Keratinocyte (primary cell): Measurements from ENCODE around the gene VCL. TPM values are rescaled to one million over a fixed set of nuclear protein-coding genes. Genes with fewer than 3 reads are reported as not detected.

Experiments used
- DNase-seq: peaks from one replicate; pipeline ENCODE4 v3.0.0-alpha.2; 2011; ENCODE audit warnings: low read depth, missing footprints, low spot score
- FAIRE-seq: peaks from 2 replicates; lab custom pipeline; 2011; peaks lifted over from hg19 to GRCh38; lab: Jason Lieb, UNC
- H2AFZ ChIP-seq: 2 replicates; pipeline ENCODE4 v1.6.0; 2012; ENCODE audit warnings: low read length, control low read depth, inconsistent platforms; ENCODE audit not compliant: control insufficient read depth
- H3K27ac ChIP-seq: 2 replicates; pipeline ENCODE4 v1.5.1; 2011; ENCODE audit warnings: low read length; ENCODE audit not compliant: control insufficient read depth, insufficient read depth
- H3K27me3 ChIP-seq: 3 replicates; pipeline ENCODE4 v1.6.0; 2011; ENCODE audit warnings: low read length; ENCODE audit not compliant: control insufficient read depth, insufficient read depth; ENCODE audit errors: extremely low read depth
- H3K36me3 ChIP-seq, 2 experiments: 2 replicates in 1 of 2; 3 replicates in 1 of 2; pipeline ENCODE4 v1.5.1; 2011; ENCODE audit warnings: low read length in 2 of 2, mild to moderate bottlenecking in 1 of 2; ENCODE audit not compliant: control insufficient read depth in 2 of 2, insufficient read depth in 2 of 2; ENCODE audit errors: extremely low read depth in 1 of 2
- H3K4me1 ChIP-seq: 3 replicates; pipeline ENCODE4 v1.5.1; 2011; ENCODE audit warnings: low read length; ENCODE audit not compliant: control insufficient read depth, insufficient read depth; ENCODE audit errors: extremely low read depth
- H3K4me2 ChIP-seq: 3 replicates; pipeline ENCODE4 v1.6.0; 2011; ENCODE audit warnings: low read depth, low read length; ENCODE audit not compliant: control insufficient read depth, insufficient read depth; ENCODE audit errors: extremely low read depth
- H3K4me3 ChIP-seq, 3 experiments: fragments of 200-600 bp in 1 of 3; sonication (generic) in 1 of 3; 2 replicates in 2 of 3; 3 replicates in 1 of 3; pipeline ENCODE4 v1.5.1; 2011 to 2016; ENCODE audit warnings: low read length in 3 of 3, mild to moderate bottlenecking in 3 of 3, control low read depth in 2 of 3, inconsistent platforms in 1 of 3, low read depth in 1 of 3, mixed read lengths in 1 of 3, mixed run types in 1 of 3, moderate library complexity in 1 of 3; ENCODE audit not compliant: control insufficient read depth in 2 of 3, insufficient read depth in 2 of 3; ENCODE audit errors: extremely low read depth in 1 of 3
- H3K79me2 ChIP-seq: 2 replicates; pipeline ENCODE4 v1.6.0; 2012; ENCODE audit warnings: low read length; ENCODE audit not compliant: control insufficient read depth, insufficient read depth
- H3K9ac ChIP-seq: 3 replicates; pipeline ENCODE4 v1.6.0; 2011; ENCODE audit warnings: low read length; ENCODE audit not compliant: control insufficient read depth, insufficient read depth; ENCODE audit errors: extremely low read depth
- H3K9me1 ChIP-seq: 3 replicates; pipeline ENCODE4 v1.6.0; 2011; ENCODE audit warnings: low read length; ENCODE audit not compliant: control insufficient read depth, insufficient read depth; ENCODE audit errors: extremely low read depth
- H3K9me3 ChIP-seq: 2 replicates; pipeline ENCODE4 v1.5.1; 2012; ENCODE audit warnings: low read depth, low read length; ENCODE audit not compliant: control insufficient read depth
- H4K20me1 ChIP-seq: 3 replicates; pipeline ENCODE4 v1.6.0; 2011; ENCODE audit warnings: low read length; ENCODE audit not compliant: control insufficient read depth, insufficient read depth; ENCODE audit errors: extremely low read depth
- EZH2 ChIP-seq: IDR thresholded peaks from one replicate; pipeline ENCODE4 v1.6.1; 2012; ENCODE audit warnings: inconsistent platforms, mild to moderate bottlenecking, low read length, moderate library complexity
- dilution Hi-C: fragments of 300-500 bp; cut with MboI; formaldehyde crosslinking; loops from one replicate; pipeline ENCODE4 v1.7.0; 2020; ENCODE audit warnings: low sequenced_read_pairs; ENCODE audit not compliant: extremely low pct_ligation_motif_present
- polyA plus RNA-seq, 5 experiments: library from polyadenylated mRNA; depleted of rRNA in 3 of 5; stranded (reverse) in 3 of 5; stranded (forward) in 1 of 5; unstranded in 1 of 5; fragments of >200 nt; gene quantifications; 1 replicate in 1 of 5; 2 replicates in 3 of 5; 3 replicates in 1 of 5; pipeline versions ENCODE4 v1.2.1 to v1.2.3, GENCODE V29; 2011 to 2012; ENCODE audit warnings: missing spikeins in 2 of 5, low read depth in 1 of 5, low replicate concordance in 1 of 5
- TF ChIP-seq, protein P1 (sequence below), 3 experiments: IDR thresholded peaks in 1 of 3; conservative IDR thresholded peaks in 1 of 3; optimal IDR thresholded peaks in 1 of 3; 2 replicates in 2 of 3; 3 replicates in 1 of 3; pipeline versions ENCODE3 to v1.5.1; 2011; ENCODE audit warnings: low read length in 3 of 3, mild to moderate bottlenecking in 3 of 3, moderate library complexity in 2 of 3, control low read depth in 1 of 3, inconsistent platforms in 1 of 3; ENCODE audit not compliant: insufficient read depth in 2 of 3; ENCODE audit errors: extremely low read depth in 1 of 3

VCL gene
- polyA plus RNA-seq, 1 donor (not counting 4 experiments of a cell fraction or from before 2014, with no cell fraction given) = 102 TPM

DNA sequence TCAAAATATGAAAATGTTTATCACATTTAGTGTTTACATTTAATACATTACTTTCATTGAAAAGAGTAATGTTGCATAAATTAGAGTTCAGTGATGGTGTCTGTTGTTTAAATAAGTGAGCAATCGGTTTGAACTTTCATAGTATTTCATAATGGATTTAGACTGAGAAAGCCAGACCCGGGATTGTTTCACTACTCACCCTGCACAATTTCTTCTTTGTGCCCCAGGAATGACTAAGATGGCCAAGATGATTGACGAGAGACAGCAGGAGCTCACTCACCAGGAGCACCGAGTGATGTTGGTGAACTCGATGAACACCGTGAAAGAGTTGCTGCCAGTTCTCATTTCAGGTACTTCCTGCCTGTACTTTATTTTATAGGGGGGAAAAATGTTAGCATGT is 74.6 kb downstream of the VCL start:
- Histone ChIP-seq H3K36me3 (peaks cover 24 to 27% of the 10 kb centered on the region in 2 experiments), H3K9ac (no peak overlapping the region), H3K4me3 (no peak overlapping the region), H3K9me3 (no peaks in the 10 kb centered on the region), H3K9me1 (peaks cover 2% of the 10 kb centered on the region), H2AFZ (no peak overlapping the region), H3K27ac (no peak overlapping the region), H3K4me1 (peaks cover 3% of the 10 kb centered on the region), H3K4me2 (no peak overlapping the region), H3K27me3 (no peaks in the 10 kb centered on the region), H4K20me1 (no peaks in the 10 kb centered on the region), H3K79me2 (peaks cover 15% of the 10 kb centered on the region)
- dilution Hi-C loops = no loop called here
- FAIRE-seq (no peak), DNase-seq (no peak)
- TF ChIP-seq, protein P1, sequence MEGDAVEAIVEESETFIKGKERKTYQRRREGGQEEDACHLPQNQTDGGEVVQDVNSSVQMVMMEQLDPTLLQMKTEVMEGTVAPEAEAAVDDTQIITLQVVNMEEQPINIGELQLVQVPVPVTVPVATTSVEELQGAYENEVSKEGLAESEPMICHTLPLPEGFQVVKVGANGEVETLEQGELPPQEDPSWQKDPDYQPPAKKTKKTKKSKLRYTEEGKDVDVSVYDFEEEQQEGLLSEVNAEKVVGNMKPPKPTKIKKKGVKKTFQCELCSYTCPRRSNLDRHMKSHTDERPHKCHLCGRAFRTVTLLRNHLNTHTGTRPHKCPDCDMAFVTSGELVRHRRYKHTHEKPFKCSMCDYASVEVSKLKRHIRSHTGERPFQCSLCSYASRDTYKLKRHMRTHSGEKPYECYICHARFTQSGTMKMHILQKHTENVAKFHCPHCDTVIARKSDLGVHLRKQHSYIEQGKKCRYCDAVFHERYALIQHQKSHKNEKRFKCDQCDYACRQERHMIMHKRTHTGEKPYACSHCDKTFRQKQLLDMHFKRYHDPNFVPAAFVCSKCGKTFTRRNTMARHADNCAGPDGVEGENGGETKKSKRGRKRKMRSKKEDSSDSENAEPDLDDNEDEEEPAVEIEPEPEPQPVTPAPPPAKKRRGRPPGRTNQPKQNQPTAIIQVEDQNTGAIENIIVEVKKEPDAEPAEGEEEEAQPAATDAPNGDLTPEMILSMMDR (optimal IDR thresholded peaks at IDR 0.05 in 1 of 3, IDR thresholded peaks at IDR 0.05 in 1 of 3, conservative IDR thresholded peaks at IDR 0.05 in 1 of 3; ENCODE audit: extremely low read depth in 1 of 3, insufficient read depth in 2 of 3, low read length in 3 of 3) = no peak
- TF ChIP-seq EZH2 = no peak

DNA sequence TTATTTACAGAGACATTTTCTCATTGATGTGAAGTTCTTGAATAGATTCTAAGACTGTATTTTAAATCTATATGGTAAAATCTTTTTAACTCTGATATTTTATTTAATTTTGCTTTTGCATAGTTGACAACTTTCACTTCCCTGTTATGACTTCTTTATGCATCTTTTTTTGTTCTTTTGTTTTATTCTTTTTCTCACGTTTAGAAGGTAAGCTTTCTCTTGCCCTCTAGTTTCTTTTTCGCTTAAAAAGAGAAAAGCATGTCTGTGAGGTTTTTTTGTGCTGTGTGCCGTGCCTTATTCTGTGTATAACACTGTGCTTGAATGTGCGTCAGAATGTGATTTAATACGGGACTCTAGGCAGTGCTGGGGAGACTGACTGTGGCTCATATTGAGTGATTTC is 78.0 kb downstream of the VCL start:
- H2AFZ ChIP-seq = no peak overlapping the region
- H3K9me3 ChIP-seq = no peaks in the 10 kb centered on the region
- H4K20me1 ChIP-seq = no peaks in the 10 kb centered on the region
- TF ChIP-seq, protein P1 (optimal IDR thresholded peaks at IDR 0.05 in 1 of 3, IDR thresholded peaks at IDR 0.05 in 1 of 3, conservative IDR thresholded peaks at IDR 0.05 in 1 of 3; ENCODE audit: extremely low read depth in 1 of 3, insufficient read depth in 2 of 3, low read length in 3 of 3) = no peak
- no peak for TF ChIP-seq EZH2
- DNase-seq = no peak
- H3K4me2 ChIP-seq = no peak overlapping the region
- no peak overlapping the region for H3K9ac ChIP-seq
- no peaks in the 10 kb centered on the region for H3K9me1 ChIP-seq
- FAIRE-seq = no peak
- H3K27me3 ChIP-seq = no peaks in the 10 kb centered on the region
- H3K27ac ChIP-seq = no peak overlapping the region
- H3K4me1 ChIP-seq = peaks cover 21% of the 10 kb centered on the region
- H3K4me3 ChIP-seq = no peak overlapping the region
- H3K36me3 ChIP-seq = peaks cover 24 to 25% of the 10 kb centered on the region in 2 experiments
- dilution Hi-C loops = no loop called here
- peaks cover 4% of the 10 kb centered on the region for H3K79me2 ChIP-seq
